ENCODE results near the gene SLC5A2.
"Not testable (repeated sequence)": the region's sequence is repeated elsewhere in the genome, so short reads cannot be mapped to it uniquely, and the experiment has no call there.

SLC5A2 gene

DNA sequence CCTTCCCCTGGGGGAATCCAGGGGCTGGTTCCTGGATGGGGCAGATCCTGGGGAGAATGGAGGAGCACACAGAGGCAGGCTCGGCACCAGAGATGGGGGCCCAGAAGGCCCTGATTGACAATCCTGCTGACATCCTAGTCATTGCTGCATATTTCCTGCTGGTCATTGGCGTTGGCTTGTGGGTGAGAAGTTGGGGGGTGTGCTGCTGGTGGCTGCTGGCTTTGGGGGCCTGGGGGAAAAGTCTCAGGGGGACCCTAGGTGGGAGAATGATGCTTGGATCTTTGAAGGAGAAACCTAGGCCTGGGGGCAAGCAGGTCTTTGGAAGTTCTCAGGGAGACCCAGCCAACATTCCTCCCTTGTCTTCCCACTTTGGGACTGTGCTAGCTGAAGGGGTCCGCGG lies at the start of gene SLC5A2:
TSS of gene SLC5A2 (plus strand) at position 43 of the 400 bp plus-strand sequence. CDS start at position 57, 14 bp downstream.
- no peak for DNase-seq

DNA sequence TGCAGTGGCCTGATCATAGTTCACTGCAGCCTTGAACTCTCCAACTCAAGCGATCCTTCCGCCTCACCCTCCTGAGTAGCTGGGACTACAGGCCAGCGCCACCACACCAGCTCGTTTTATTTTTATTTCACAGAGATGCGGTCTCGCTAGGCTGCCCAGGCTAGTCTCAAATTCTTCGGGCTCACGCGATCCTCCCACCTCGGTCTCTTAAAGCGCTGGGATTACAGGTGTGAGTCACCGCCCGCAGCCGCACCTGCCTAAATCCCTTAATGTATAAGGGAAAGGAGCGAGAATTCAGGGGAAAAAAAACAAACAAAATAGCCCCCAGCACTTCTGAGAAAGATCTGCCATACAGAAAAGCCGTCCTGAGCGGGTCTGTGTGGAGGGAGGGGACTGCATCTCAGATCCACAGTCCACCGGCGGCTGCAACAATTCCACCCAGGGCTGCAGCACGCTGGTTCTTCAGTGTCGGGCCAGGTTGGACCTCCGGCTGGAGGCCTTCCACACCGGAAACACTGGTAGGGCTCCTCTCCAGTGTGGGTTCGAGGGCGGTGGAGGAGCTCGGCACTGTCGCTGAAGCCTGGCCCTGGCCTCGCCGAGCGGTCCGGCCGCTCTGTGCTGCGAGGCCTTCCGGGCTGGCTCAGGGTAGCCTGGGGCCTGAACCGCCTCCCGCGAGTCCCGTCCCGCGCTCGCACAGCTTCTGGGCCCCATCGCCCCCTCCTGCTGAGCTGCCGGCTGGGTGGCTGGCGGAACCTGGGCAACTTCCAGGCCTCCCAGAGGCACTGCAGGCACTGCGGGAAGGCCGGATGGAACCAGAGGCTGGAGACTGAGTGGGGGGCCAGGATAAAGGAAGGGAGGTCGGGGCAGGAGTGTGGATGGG lies 47.3 kb upstream of the SLC5A2 start:
- no peak for DNase-seq

DNA sequence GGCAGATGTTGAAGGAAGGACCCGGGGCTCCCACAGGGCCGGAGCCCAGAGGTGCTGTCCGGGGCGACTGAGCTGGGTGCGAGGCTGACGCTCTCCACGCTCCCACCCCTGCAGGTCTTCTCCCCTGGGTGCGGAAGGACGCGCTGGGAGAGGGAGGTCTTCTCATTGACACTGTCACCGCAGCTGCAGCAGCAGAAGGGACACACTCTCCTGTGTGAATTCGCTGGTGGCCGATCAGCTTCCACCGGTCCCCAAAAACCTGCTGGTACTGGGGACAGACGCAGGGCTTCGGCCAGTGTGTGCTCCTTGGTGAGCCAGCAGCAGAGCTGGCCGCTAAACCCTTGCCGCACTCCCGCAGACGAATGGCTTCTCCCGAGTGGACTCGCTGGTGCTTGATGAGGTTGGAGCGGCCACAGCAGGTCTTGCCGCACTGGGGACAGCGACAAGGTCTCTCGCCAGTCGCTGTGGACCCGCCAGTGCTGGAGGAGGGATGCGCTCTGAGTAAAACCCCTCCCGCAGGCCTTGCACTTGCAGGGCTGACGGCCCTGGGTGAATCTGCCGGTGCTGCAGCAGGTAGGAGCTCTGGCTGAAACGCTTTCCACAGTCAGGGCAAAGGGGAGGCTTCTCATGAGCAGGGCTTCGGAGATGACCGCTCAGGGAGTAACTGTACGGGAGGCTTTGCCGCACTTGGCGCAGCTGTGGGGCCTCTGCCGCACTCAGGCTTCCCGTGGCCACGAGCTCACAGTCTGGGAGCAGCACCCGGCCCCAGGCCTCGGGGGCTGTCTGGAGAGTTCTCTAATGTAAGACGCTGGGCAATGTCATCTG lies 46.5 kb upstream of the SLC5A2 start:
- DNase-seq: no peak

DNA sequence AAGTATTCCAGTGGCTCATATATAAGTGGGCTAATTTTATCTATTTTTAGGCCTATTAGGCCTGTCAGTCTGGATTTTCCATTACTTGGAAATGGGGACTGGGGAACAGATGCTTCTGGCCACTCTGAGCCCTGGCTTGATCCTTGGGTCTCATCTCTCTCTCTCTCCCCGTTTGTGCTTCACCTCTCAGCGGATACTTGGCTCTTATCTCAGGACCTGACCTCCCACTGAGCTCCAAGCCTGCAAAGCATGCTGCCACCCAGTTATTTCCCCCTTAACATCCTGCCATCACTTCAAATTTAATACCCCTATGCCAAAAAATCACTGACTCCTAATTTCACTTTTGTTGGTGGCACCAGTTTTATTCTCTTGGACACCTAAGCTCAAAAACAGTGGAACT lies 44.5 kb upstream of the SLC5A2 start:
- no peak for DNase-seq

DNA sequence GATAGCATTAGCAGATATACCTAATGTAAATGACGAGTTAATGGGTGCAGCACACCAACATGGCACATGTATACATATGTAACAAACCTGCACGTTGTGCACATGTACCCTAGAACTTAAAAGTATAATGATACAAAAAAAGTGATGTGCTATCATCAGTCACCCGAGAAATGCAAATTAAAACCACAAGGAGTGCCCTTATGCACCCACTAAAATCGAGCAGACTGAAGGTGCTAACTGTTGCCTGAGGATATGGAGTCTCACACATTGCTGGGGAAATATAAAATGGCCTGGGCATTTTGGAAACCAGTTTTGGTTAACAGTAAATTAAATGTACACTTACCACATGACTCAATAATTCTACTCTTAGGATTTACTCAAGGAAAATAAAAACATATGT lies 43.9 kb upstream of the SLC5A2 start:
- DNase-seq: not testable (repeated sequence)

DNA sequence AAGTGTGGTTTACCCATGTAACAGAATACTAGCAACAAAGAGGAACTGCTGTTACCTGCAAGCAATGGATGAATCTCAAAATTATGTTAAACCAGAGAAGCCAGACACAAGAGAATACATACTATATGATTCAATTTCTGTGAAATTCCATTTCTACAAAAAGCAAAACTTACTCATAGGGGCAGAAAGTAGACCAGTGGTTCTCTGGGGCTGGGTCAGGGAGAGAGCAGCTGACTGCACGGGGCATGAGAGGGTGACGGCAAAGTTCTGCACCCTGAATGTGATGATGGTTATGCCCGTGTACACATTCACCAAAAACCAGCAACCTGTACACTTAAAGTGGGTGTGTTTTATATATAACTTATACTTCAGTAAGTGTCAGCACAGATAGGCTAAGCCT lies 43.4 kb upstream of the SLC5A2 start:
- DNase-seq: no peak

DNA sequence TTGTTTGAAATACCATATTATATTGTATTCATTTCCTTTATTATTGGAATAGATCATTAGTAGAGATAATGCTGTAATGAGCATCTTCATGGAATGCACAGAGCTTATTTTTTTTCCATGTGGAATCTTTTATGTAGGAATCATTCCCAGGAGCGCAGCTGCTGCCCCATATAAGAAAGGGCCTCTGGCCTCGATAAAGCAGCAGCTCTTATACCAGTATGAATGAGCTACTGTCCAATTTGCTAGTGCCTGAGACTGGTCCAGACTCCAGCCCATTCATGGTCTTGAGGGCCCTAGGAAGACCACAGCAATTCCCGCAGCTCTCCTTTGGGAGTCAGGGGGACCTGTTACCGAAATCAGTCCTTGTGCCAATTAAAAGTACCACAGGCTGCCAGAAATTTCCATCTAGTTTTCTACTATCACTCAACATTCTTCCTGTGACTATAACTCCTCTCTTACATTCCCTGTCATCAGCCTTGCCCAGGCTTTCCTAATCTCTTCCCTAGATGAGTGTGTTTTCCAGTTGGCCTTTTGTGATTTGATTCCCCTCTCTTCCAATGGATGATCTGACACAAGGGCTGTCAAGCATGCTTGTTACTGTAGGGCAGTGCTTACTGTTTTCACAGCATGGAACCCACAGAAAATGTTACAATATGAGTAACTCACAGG lies 42.3 kb upstream of the SLC5A2 start:
- no peak for DNase-seq

DNA sequence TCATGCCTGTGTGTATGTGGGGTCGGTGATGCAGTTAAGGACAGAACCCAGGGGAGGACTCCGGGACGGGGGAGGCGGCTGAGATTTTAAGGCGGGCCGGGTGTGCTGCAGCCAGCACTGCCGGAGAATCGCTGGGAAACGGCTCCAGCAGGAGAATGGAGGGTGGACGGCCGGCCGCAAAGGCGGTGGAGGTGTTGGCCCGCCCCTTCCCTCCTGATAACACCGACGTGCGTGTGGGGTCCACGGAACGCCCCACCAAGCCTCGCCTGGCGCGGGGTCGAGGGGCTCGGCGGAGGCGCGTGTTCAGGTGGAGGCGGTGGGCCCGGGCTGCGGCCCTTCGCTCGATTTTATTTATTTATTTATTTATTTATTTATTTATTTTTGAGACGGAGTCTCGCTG lies 41.0 kb upstream of the SLC5A2 start:
- DNase-seq: no peak

DNA sequence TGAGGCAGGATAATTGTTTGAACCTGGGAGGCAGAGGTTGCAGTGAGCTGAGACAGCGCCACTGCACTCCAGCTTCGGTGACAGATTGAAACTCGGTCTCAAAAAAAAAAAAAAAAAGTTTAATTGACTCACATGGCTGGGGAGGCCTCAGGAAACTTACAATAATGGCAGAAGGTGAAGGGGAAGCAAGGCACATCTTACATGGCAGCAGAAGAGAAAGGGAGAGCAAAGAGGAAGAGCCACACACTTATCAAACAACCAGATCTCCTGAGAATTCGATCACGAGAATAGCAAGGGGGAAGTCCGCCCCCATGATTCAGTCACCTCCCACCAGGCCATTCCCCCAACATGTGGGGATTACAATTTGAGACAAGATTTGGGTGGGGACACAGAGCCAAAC lies 37.0 kb upstream of the SLC5A2 start:
- not testable (repeated sequence) for DNase-seq

DNA sequence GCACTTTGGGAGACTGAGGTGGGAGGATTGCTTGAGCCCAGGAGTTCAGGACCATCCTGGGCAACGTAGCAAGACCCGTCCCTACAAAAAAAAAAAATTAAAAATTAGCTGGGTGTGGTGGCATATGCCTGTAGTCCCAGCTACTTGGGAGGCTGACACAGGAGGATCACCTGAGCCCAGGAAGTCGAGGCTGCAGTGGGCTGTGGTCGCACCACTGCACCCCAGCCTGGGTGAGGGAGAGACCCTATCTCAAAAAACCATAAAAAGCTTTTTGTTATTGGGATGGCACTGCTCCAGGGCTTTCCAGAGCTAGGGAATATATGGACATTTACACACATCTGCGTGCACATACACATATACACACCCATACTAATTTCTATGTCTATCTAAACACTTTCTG lies 31.7 kb upstream of the SLC5A2 start:
- no peak for DNase-seq

DNA sequence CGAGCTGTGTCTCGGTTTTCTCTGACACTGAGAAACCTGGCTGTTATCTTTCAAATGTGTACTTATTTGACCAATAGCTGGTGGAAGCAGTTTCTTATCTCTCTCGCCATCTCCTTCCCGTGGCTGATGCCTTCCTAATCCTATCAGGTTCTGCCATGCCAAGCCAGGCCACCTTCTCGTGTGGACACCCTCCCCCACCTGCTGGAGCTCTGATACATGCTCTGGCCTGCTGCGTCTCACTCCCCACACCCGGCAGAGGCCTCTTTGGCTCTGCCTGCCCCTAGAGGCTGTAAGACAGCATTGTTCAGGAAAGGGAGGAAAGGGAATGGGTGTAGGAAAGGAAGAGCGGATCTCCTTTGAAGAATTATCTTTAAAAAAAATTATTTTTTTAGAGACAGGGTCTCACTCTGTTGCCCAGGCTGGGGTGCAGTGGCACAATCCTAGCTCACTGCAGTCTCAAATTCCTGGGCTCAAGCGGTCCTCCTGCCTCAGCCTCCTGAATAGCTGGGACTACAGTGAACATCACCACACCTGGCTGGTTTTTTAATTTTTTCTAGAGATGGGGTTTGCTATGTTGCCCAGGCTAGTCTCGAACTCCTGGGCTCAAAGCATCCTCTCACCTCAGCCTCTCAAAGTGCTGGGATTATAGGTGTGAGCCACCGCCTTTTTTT lies 31.1 kb upstream of the SLC5A2 start:
- DNase-seq: peak; percentile 6

DNA sequence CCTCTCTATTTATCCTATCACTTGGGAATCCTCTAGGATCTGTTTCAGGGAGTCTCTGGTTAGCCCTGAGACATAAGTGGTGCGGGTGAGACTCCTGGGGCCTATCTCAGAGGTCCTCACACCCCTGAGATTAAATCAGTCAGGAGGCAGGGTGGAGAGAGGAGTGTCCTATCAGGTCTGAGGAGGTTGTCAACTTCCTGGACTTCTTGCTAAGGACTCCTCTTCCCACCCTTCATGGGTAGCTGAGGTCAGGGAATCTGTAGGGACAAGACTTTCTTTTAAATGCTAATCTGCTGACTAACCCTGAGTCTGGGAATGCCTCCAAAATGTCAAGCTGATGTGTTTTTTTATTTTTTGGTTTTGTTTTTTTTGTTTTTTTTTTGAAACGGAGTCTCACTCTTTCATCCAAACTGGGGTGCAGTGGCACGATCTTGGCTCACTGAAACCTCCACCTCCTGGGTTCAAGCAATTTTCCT lies 30.3 kb upstream of the SLC5A2 start:
- DNase-seq: no peak

DNA sequence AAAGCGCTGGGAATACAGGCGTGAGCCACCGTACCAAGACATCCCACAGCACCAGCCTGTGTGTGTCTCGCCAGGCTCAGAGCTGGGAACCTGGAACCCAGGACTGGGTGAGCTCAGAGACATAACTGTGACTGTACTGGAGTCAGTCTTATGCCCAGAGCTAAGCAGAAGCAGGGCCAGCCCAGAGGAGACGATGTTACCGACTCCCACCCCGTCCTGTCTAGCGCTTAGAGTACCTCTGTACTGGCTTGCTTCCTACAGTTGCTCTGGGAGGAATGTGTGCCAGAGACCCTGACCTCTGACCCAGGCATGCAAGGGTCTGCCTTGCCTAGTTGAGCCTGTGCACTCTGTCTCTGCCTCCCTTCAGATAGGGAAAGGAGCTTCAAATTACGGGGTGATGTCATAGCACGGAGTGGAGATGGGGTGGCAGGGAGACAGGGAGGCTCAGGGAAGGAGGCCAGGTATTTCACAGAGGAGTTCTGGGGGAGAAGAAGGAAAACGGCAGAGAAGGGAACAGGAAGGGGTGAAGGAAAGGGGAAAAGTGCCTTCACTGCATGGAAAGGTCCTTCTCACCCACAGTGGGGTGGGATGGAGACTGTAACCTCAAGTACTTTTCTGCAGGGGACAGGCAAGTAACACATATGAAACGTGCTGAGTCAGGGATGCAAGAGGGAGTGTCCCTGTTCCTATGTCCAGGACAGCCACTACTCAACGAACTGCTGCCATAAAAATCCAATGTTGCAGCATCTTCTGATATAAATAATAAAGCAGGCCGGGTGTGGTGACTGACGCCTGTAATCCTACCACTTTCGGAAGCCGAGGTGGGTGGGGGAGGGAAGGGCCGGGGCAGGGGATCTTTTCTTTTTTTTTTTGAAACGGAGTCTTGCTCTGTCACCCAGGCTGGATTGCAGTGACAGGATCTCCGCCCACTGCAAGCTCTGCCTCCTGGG lies 29.4 kb upstream of the SLC5A2 start:
- DNase-seq: no peak

DNA sequence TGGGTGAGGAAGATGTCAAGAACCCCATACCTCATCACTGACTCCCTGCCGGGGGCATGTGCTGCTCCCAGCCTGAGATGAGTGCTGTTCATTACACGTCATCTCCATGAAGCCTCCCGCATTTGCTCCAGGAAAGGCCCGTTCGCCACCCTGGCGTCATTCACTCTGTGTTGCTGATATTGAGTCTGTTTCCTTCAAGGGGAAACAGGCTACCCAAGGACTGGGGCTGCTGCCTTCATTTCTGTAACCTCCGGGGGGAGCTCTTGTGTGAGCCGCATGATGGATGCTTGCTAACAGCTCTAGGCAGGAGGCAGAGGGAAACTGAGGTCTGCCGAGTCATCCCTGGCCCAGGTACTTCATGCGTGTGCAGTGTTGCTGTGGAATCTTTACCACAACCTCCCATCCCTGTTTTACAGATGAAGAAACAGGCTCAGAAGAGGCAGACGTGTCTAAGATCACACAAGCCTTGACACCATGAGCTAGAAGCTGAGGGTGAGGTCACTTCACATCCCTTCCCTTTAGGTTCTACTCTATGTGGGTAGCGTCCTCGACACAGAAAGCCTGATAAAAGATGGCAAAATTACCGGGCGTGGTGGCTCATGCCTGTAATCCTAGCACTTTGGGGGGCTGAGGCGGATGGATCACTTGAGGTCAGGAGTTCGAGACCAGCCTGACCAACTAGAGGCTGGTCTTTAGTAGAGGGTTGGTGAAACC lies 27.2 kb upstream of the SLC5A2 start:
- DNase-seq: no peak

DNA sequence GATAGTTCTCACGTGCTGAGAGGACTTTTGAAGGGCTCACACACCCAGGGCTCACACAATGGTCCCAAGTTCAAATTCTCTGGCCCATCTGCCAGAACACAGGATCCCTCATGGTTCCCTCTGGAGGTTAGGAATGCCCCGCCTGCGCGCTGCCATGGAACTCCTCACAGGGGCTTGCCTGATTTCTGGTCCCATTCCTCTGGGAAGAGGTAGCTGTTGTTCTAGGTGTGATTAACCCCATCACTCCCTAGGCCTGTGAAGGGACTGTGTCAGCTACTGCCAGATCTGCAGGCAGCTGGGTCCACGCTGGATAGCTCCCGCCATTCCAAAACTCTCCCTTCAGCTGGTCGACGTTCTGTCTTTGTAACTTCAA lies 25.9 kb upstream of the SLC5A2 start:
- no peak for DNase-seq

DNA sequence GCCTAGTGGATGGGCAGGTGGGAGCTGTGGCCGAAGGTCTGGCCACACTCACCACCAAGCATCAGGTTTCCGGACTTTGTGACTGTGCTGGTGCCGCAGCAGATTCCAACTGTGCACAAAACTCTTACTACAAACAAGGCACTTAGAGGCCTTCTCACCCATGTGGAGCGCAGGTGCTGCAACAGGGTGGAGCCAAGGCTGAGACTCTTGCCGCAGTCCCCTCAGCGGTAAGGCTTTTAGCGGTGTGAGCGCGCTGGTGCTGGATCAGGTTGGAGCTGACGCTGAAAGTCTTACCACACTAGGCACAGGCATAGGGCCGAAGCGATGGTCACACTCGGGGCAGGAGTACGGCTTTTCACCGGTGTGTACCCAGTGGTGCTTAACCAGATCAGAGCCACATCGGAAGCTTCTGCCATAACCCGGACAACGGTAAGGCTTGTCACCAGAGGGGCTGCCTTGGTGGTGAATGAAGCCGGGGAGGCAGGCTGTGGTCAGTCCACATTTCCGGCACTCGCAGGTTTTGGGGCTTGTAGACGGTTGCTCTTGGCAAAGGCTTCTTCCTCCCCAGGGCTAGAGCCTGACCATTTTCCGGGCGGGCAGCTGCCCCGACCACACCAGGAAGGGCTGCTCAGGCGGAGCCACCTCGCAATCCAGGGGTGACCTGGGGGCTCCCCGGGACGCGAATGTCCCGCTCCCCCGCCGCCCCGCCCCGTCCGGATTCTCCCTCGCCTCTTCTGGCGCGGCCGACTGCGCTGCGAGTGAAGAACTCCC lies 24.7 kb upstream of the SLC5A2 start:
- peak; percentile 69 for DNase-seq

DNA sequence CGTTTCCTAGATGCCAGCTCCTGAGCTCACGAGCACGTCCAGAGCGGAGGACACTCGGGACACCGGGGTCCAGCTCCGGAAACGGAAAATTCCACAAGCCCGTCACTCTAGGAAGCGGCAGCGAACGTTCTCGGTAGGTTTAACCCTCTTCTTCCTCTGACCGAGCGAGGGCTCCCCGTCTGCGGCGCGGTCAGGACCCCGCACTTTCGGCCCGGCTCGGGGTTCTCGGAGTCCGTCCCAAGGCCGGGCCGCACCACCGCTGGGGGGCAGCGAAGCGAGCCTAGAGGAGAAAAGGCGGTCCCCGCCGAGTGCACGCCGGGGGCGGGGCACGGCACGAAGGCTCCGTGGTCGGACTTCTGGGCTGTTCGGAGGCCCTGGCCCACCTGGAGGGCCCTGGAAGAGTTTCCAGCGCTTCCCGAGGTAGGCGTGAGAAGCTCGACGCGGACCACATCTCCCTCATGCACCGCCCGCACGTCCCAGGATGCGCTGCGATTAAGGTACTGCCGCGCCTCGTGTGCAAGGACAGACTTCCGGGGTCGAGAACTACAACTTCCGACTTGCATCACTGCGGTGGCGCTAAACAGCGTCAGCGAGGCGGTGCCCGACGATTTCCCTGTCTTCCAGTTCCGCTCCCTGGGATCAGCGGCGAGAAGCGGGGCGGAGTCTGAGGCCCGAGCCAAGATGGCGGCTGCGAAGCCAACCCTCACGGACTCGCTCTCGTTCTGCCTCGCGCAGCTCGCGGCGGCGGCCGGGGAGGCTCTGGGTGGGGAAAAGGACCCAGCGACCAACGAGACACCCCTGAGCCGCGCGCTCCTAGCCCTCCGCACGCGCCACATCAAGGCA lies 23.9 kb upstream of the SLC5A2 start, which contains the start of gene ARMC5:
TSS of gene ARMC5 (plus strand) at position 658 of the 843 bp plus-strand sequence. CDS start at position 682, 24 bp downstream.
- DNase-seq: peak; percentile 94

DNA sequence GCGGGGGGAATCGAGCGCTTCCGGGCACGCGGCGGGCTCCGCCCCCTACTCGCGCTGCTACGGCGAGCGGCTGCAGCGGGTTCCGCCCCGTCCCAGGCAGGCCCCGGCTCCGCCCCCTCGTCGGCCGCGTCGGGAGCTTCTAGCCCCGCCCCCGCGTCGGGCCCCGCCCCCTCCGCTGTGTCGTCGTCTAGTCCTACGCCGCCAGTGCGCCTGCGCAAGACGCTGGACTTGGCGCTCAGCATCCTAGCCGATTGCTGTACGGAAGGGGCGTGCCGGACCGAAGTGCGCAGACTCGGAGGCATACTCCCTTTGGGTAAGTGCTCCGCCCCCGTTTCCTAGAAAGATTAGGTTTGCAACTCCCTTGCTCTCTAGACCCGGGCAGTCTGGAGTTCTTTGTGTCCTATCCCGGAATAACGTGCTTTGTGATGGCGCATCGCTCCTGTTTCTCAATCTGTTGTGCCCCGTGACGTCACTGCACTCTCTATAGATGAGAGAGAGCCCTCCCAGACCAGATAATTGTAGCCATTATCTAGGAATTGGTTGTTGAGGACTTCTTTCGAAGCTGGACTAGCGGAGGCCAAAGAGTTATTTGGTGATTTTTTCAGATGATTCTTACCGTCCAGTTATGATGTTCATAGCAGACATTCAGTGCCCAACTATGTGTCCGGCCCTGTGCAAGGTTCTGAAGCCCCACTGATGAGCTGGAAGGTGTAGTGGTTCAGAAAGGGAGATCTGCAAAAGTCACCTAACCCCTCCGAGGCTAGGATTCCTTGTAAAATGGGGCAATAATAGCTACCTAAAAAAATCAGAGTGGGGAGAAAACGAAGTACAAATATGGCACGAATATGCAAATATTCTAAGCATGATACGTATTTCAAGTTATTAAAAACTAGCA lies 23.0 kb upstream of the SLC5A2 start:
- DNase-seq: peak; percentile 97
